ENCODE results near the gene MGRN1. TPM values are rescaled to one million over a fixed set of nuclear protein-coding genes. Genes with fewer than 3 reads are reported as not detected.

MGRN1 gene
- total RNA-seq, 4 donors from 2014 or later, result 49.1 to 127 (median 79.5) TPM

DNA sequence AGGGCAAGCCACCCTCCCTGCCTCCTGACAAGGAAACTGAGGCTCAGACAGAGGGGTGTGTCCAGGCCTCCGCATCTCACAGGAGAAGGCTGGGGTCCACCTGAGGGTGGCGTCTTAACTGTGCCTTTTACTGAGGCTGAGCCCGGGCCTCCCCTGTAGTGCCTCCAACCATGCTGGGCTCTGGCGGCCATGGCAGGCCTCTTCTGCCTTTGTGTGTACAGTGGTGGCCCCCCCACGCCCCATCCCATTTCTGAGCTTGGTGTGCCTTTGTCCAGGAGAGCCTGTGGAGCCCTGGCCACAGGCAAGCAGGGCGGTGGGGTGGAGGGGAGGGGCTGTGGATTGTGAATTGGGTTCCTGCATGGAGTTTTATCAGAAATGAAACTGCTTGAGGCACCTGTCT is 31.2 kb downstream of the MGRN1 start:
- TF ChIP-seq EP300 (IDR thresholded peaks at IDR 0.05; ENCODE audit: low read depth), result no peak
- TF ChIP-seq POLR2AphosphoS5 (IDR thresholded peaks at IDR 0.05), result no peak
- TF ChIP-seq, protein P1, sequence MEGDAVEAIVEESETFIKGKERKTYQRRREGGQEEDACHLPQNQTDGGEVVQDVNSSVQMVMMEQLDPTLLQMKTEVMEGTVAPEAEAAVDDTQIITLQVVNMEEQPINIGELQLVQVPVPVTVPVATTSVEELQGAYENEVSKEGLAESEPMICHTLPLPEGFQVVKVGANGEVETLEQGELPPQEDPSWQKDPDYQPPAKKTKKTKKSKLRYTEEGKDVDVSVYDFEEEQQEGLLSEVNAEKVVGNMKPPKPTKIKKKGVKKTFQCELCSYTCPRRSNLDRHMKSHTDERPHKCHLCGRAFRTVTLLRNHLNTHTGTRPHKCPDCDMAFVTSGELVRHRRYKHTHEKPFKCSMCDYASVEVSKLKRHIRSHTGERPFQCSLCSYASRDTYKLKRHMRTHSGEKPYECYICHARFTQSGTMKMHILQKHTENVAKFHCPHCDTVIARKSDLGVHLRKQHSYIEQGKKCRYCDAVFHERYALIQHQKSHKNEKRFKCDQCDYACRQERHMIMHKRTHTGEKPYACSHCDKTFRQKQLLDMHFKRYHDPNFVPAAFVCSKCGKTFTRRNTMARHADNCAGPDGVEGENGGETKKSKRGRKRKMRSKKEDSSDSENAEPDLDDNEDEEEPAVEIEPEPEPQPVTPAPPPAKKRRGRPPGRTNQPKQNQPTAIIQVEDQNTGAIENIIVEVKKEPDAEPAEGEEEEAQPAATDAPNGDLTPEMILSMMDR (IDR thresholded peaks at IDR 0.05), result no peak
- TF ChIP-seq POLR2A (IDR thresholded peaks at IDR 0.05), result no peak
- in situ Hi-C loops (cut with MboI; ENCODE audit: low pct_ligation_motif_present in 1 of 4, low pct_unique_long_range_greater_than_20kb in 1 of 4, low sequenced_read_pairs in 3 of 4), result no loop called here
- Histone ChIP-seq H3K9me3 (no peaks in the 10 kb centered on the region), H3K27me3 (no peaks in the 10 kb centered on the region), H3K36me3 (peaks cover 0 to 25% (median 11%) of the 10 kb centered on the region in 4 donors), H3K4me1 (peaks cover 3 to 31% (median 17%) of the 10 kb centered on the region in 4 donors), H3K4me3 (no peak overlapping the region), H3K27ac (no peak overlapping the region)
- no peak for DNase-seq
- intact Hi-C loops (cut with DNase I; ENCODE audit: low total_unique reads), result no loop called here
- 98 to 100% methylated on average over 2 to 6 of the region's 6 CpGs for WGBS, 2 donors (ENCODE audit: low coverage in 1 of 2)

DNA sequence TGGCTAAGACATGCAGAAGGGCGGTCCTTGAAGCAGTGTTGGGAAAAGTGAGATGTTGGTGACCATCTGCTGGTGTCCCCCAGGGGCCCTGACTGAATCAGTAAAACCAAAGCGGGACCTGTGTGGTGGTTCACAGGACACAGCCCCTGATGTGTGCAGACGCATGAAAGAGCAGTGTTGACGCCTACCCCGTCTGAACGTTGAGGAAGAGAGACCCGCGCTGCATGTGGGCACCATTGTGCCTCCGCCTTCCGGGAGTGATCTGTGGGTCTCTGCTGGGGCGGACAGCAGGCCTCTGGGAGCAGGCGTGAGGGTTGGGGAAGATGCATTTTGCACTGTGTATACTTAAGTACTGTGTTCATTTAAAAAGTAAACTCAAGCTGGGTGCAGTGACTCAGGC is 31.6 kb downstream of the MGRN1 start:
- WGBS, 2 donors (ENCODE audit: low coverage in 1 of 2), result 95% methylated on average over 12 of the region's 12 CpGs; no CpG with 5 or more reads in 1 of the 2 donors
- in situ Hi-C loops (cut with MboI; ENCODE audit: low pct_ligation_motif_present in 1 of 4, low pct_unique_long_range_greater_than_20kb in 1 of 4, low sequenced_read_pairs in 3 of 4), result no loop called here
- Histone ChIP-seq H3K4me3 (no peak overlapping the region), H3K4me1 (peaks cover 3 to 31% (median 17%) of the 10 kb centered on the region in 4 donors), H3K9me3 (no peaks in the 10 kb centered on the region), H3K27me3 (no peaks in the 10 kb centered on the region), H3K27ac (no peak overlapping the region), H3K36me3 (peaks cover 0 to 23% (median 11%) of the 10 kb centered on the region in 4 donors)
- DNase-seq, result no peak
- intact Hi-C loops (cut with DNase I; ENCODE audit: low total_unique reads), result no loop called here
- TF ChIP-seq, protein P1 (IDR thresholded peaks at IDR 0.05), result no peak
- TF ChIP-seq POLR2AphosphoS5 (IDR thresholded peaks at IDR 0.05), result no peak
- TF ChIP-seq EP300 (IDR thresholded peaks at IDR 0.05; ENCODE audit: low read depth), result no peak
- no peak for TF ChIP-seq POLR2A (IDR thresholded peaks at IDR 0.05)

DNA sequence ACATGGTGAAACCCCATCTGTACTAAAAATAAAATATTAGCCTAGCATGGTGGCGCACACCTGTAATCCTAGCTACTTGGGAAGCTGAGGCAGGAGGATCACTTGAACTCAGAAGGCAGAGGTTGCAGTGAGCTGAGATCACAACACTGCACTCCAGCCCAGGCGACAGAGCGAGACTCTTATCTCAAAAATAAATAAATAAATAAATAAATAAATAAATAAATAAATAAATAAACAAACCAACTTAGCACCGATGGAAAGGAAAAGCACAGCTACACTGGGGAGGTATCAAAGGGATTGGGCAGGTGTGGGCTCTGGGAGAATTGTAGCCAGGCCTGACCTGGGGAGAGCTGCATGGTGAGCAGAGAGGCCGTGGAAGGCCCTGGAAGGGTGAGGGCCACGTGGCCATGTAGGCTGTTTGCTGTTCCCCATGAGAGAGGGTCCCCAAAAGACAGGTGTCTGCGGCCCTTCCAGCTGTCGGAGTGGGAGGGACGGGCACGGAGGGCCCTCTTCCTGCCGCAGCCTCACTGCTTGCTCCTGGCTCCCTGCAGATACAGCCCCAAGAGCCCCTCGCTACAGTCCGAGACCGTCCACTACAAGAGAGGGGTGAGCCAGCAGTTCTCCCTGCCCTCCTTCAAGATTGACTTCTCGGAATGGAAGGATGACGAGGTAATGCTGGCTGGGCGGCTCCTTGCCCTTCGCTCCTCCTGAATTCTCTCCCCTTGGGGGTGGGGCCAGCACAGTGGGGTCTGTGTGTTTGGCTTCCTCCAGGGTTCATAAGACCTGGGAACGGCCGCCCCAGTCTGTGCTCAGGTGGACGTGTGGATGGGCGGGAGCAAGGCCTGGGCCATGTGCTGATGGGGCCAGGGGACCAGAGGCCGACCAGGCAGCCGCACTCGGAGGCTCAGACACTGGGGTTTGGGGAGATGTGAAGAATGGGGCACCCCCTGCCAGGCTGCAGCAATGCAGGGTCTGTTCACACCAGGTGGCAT is 32.4 kb downstream of the MGRN1 start:
- peaks cover 0 to 19% (median 9%) of the 10 kb centered on the region in 4 donors for H3K36me3 ChIP-seq

More for the DNA sequence above, 32.4 kb downstream of the MGRN1 start:
- H3K4me3 ChIP-seq, result no peak overlapping the region
- no peak overlapping the region for H3K27ac ChIP-seq
- whole genome bisulfite sequencing, 2 donors (ENCODE audit: low coverage in 1 of 2), result 87 to 93% methylated on average over 5 to 25 of the region's 25 CpGs
- no peak for DNase-seq
- no peaks in the 10 kb centered on the region for H3K27me3 ChIP-seq
- intact Hi-C loops (cut with DNase I; ENCODE audit: low total_unique reads), result no loop called here
- no peaks in the 10 kb centered on the region for H3K9me3 ChIP-seq
- peaks cover 3 to 31% (median 17%) of the 10 kb centered on the region in 4 donors for H3K4me1 ChIP-seq
- TF ChIP-seq POLR2AphosphoS5 (IDR thresholded peaks at IDR 0.05), result no peak
- TF ChIP-seq, protein P1 (IDR thresholded peaks at IDR 0.05), result no peak
- TF ChIP-seq EP300 (IDR thresholded peaks at IDR 0.05; ENCODE audit: low read depth), result no peak
- TF ChIP-seq POLR2A (IDR thresholded peaks at IDR 0.05), result no peak
- in situ Hi-C loops (cut with MboI; ENCODE audit: low pct_ligation_motif_present in 1 of 4, low pct_unique_long_range_greater_than_20kb in 1 of 4, low sequenced_read_pairs in 3 of 4), result no loop called here
